ENCODE results near the gene B3GNT8.
A peak's percentile ranks its signal among the peaks of the same experiment; 100 is the strongest.
"Not testable (repeated sequence)": the region's sequence is repeated elsewhere in the genome, so short reads cannot be mapped to it uniquely, and the experiment has no call there.

The B3GNT8 gene

GRCh38 chr19:41414461-41414860 lies 12.7 kb downstream of the B3GNT8 start:
- DNase-seq (ENCODE audit: low read depth in 2 of 2), result no peak

- DNase-seq (ENCODE audit: low read depth in 2 of 2), result no peak
Measured at GRCh38 chr19:41413947-41414346, 13.2 kb downstream of the B3GNT8 start.

- DNase-seq (ENCODE audit: low read depth in 2 of 2), result no peak
Measured at GRCh38 chr19:41412953-41413352, 14.2 kb downstream of the B3GNT8 start.

- no peak for DNase-seq (ENCODE audit: low read depth in 2 of 2)
Measured at GRCh38 chr19:41411968-41412265, 15.3 kb downstream of the B3GNT8 start.

GRCh38 chr19:41411100-41411967 lies 15.8 kb downstream of the B3GNT8 start:
- DNase-seq (ENCODE audit: low read depth in 2 of 2), result no peak

- DNase-seq (ENCODE audit: low read depth in 2 of 2), result no peak
Measured at GRCh38 chr19:41410336-41411054, 16.7 kb downstream of the B3GNT8 start.

GRCh38 chr19:41409288-41409687 lies 17.9 kb downstream of the B3GNT8 start:
- DNase-seq (ENCODE audit: low read depth in 2 of 2), result no peak

- DNase-seq (ENCODE audit: low read depth in 2 of 2), result not testable (repeated sequence)
Measured at GRCh38 chr19:41408846-41409245, 18.3 kb downstream of the B3GNT8 start.

- DNase-seq (ENCODE audit: low read depth in 2 of 2), result no peak
Measured at GRCh38 chr19:41408256-41408655, 18.9 kb downstream of the B3GNT8 start.

- DNase-seq (ENCODE audit: low read depth in 2 of 2), result no peak
Measured at GRCh38 chr19:41407271-41407670, 19.9 kb downstream of the B3GNT8 start.

- no peak for DNase-seq (ENCODE audit: low read depth in 2 of 2)
Measured at GRCh38 chr19:41405776-41406175, 21.4 kb downstream of the B3GNT8 start.

GRCh38 chr19:41403181-41403970 lies 23.8 kb downstream of the B3GNT8 start:
- DNase-seq (ENCODE audit: low read depth in 2 of 2), result no peak

- DNase-seq (ENCODE audit: low read depth in 2 of 2), result no peak
Measured at GRCh38 chr19:41402010-41402409, 25.2 kb downstream of the B3GNT8 start.

- DNase-seq (ENCODE audit: low read depth in 2 of 2), result no peak
Measured at GRCh38 chr19:41401483-41401882, 25.7 kb downstream of the B3GNT8 start.

- DNase-seq (ENCODE audit: low read depth in 2 of 2), result no peak
Measured at GRCh38 chr19:41399525-41399924, 27.6 kb downstream of the B3GNT8 start.

GRCh38 chr19:41399091-41399490 lies 28.1 kb downstream of the B3GNT8 start:
- DNase-seq (ENCODE audit: low read depth in 2 of 2), result no peak

GRCh38 chr19:41398598-41398997 lies 28.6 kb downstream of the B3GNT8 start:
- DNase-seq (ENCODE audit: low read depth in 2 of 2), result no peak

- DNase-seq (ENCODE audit: low read depth in 2 of 2), result no peak
Measured at GRCh38 chr19:41398050-41398418, 29.1 kb downstream of the B3GNT8 start.

- peak; percentile 99 for DNase-seq (ENCODE audit: low read depth in 2 of 2)
Measured at GRCh38 chr19:41397086-41398049, 29.8 kb downstream of the B3GNT8 start, which contains the start of the genes BCKDHA and EXOSC5. BCKDHA (plus strand) TSS chr19:41397818; CDS start chr19:41397828, 10 bp downstream. EXOSC5 (minus strand) TSS chr19:41397359; CDS start chr19:41397328, 31 bp downstream.

GRCh38 chr19:41395355-41395754 lies 31.8 kb downstream of the B3GNT8 start:
- DNase-seq (ENCODE audit: low read depth in 2 of 2), result no peak

GRCh38 chr19:41392775-41393174 lies 34.4 kb downstream of the B3GNT8 start:
- no peak for DNase-seq (ENCODE audit: low read depth in 2 of 2)

Data from stimulated activated CD8-positive, alpha-beta memory T cell treated with anti-CD3 and anti-CD28 coated beads, Interleukin-2, amount 100 ng/mL, for 48 hours (primary cell).